Epidermal melanocyte (primary cell): ENCODE measurements around the gene DLD.
"Not testable (repeated sequence)": the region's sequence is repeated elsewhere in the genome, so short reads cannot be mapped to it uniquely, and the experiment has no call there.

Experiments used
- DNase-seq: peaks from one replicate; pipeline ENCODE4 v3.0.0; 2011; ENCODE audit warnings: low spot score; ENCODE audit not compliant: insufficient read length

Gene DLD, protein sequence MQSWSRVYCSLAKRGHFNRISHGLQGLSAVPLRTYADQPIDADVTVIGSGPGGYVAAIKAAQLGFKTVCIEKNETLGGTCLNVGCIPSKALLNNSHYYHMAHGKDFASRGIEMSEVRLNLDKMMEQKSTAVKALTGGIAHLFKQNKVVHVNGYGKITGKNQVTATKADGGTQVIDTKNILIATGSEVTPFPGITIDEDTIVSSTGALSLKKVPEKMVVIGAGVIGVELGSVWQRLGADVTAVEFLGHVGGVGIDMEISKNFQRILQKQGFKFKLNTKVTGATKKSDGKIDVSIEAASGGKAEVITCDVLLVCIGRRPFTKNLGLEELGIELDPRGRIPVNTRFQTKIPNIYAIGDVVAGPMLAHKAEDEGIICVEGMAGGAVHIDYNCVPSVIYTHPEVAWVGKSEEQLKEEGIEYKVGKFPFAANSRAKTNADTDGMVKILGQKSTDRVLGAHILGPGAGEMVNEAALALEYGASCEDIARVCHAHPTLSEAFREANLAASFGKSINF

DNA sequence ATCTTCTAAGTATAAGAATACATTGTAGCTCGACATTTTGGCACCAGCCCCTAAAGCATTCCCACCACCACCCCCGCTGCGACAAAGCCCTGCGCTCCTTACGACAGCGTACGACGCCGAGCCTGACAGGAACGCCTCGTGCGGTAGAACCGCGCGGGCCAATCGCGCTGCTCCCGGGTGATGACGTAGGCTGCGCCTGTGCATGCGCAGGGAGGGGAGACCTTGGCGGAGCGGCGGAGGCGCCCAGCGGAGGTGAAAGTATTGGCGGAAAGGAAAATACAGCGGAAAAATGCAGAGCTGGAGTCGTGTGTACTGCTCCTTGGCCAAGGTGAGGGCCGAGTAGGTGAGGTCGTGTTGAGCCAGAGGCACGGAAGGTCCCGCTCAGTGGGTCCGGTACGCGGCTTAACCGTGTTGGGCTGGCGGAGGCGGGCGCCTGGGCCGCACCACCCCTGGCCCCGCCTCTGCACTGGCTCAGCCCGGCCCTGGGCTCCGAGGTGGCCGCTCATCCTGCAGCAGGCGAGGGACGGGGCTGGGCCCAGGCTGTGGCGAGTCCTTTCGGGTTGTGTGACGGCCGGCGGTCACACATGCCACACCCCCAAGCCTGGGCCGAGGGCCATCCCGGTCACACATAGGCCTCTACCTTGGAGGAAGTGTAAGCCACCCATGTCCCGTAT is at the start of gene DLD:
Gene DLD (plus strand): TSS at position 222 of the 674 bp plus-strand sequence. CDS start 68 bp downstream, at position 290.
- peak; percentile 85 for DNase-seq

DNA sequence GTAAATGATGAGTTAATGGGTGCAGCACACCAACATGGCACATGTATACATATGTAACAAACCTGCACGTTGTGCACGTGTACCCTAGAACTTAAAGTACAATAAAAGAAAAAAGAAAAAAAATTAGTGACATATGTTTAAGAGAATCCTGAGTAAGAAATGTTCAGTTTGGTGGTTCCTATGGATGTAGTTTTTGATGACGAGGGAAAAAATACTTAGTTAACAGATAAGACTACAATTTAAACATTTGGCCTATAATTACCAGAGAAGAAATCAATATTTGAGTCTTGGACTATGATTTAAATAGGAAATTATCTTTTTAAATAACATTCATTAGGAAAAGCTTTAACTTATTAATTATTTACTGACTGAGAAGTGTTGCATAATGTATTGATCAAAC is 48.8 kb upstream of the DLD start:
- DNase-seq, result no peak

- no peak for DNase-seq
Observed at GRCh38 chr7:107843184-107843583, 47.8 kb upstream of the DLD start.

- DNase-seq, result no peak
Observed at GRCh38 chr7:107846324-107846723, 44.7 kb upstream of the DLD start.

- DNase-seq, result no peak
Observed at GRCh38 chr7:107847168-107847835, 43.7 kb upstream of the DLD start.

GRCh38 chr7:107847836-107848175 is 43.2 kb upstream of the DLD start:
- DNase-seq, result not testable (repeated sequence)

GRCh38 chr7:107848211-107848610 is 42.8 kb upstream of the DLD start:
- not testable (repeated sequence) for DNase-seq

DNA sequence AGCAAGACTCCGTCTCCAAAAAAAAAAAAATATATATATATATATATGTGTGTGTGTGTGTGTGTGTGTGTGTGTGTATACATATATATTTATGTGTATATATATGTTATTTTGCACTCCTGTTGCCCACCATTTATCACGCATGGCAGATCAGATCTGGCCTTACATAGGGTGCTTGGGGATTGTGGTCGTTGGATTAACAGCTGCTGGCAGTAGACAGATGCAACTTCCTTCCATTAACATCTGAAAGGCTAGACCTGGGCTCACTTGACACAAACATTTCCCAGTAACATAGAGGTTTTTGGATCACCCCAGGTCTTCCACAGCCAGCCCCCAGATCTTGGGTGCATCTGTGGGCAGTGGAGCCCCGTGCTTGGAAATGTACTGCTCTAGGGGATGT is 40.8 kb upstream of the DLD start:
- no peak for DNase-seq

- DNase-seq, result peak; percentile 29
Observed at GRCh38 chr7:107850643-107851042, 40.3 kb upstream of the DLD start.

DNA sequence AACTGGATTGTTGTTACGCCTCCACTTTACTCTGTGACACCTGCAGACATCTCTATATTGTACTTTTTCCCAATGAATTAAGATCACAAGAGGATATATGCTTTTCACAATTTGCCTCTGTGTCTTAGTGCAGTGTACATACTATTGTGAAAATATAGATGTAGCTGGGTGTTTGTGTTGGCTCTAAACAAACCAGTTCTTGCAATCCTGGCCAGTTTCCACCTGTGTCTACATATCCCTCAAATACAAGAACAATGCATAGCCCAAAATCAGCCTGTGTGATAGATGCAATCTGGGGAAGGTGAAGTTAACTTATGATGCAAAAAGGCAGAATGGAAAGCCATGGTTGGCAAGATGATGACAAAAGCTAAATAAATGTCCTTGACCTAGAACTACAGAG is 36.5 kb upstream of the DLD start:
- no peak for DNase-seq

- DNase-seq, result no peak
Observed at GRCh38 chr7:107854989-107855388, 36.0 kb upstream of the DLD start.

DNA sequence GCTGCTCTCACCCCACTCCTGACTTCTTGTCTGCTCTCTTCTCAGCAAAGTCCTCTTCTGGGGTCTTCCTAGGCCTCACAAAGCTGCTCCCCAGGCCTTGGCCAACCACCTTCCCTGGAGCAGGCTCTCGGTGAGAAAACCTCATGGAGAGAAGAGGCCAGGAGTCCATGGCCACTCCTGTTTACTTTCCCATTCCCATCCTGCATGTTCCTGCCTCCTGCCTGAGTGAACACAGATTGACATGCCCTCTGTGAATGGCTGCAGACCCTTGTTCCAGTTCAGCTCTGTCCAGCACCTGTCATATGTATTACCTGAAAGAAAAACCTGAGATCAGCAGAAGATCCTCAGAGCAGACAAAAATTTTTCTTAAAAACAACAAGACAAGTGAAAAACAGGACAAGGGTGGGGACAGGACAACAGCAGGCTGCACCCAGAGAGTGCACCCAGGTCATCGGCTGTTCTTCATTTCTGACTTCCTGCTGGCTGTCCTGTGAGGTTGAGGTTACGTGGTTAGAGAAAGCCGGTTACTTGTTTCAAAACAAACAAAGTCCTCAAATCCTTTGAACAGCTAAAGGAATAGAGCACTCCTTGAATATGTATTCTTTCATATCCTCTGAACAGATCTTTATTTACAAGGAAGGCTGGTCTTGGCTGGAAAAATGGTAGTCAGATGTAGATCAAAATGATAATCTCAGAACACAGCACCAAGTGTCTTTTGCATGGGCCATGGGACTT is 34.0 kb upstream of the DLD start:
- no peak for DNase-seq

DNA sequence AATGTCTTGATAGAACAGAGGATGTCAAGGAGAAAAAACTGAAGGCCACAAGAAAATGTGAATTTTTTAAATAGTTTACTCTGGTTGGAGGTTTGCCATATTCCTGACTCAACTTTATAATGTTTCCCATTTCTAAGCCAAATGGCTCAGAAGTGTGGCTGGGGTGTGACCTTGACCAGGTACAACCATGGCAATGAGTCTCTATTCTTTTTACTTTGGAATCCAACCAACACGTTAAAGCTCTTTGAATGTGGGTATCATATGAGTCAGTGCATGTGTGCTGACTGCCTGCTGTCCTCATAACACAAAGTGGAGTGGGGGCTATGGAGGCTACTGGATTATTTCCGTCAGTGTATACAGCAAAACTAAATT is 33.5 kb upstream of the DLD start:
- no peak for DNase-seq

- DNase-seq, result no peak
Observed at GRCh38 chr7:107858280-107858679, 32.7 kb upstream of the DLD start.

GRCh38 chr7:107860279-107860961 is 30.6 kb upstream of the DLD start:
- DNase-seq, result no peak

DNA sequence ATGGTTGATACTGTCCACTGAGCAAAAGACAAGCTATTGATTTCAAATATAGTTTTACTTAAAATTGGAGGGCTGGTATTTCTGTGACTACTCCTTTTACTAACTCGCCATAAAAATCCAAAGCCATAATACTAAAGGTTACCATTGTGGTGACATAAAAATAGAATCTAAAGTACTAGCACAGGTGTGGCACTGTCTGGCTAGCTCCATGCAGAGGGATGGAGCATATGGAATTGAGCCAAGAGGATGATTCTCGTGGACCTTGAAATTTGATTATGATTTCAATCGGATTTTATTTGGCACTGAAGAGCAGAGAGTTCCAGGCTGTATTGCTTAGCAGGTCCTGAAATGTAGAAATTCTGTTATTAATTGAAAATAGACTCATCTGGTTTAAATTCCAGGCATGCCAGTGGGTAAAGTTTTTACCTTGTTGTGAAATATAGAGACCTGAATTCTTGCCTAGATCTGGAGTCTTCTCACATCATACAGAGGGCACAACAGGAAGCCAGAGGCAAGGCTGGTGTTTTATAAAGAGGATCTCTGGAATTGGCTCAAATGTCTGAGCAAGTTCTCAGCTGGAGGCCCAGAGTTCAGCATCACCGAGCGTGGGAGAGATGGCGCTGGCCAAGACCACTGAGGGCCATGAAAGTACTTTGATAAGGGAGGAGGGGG is 29.9 kb upstream of the DLD start:
- no peak for DNase-seq

GRCh38 chr7:107865956-107866775 is 24.8 kb upstream of the DLD start:
- DNase-seq, result no peak

DNA sequence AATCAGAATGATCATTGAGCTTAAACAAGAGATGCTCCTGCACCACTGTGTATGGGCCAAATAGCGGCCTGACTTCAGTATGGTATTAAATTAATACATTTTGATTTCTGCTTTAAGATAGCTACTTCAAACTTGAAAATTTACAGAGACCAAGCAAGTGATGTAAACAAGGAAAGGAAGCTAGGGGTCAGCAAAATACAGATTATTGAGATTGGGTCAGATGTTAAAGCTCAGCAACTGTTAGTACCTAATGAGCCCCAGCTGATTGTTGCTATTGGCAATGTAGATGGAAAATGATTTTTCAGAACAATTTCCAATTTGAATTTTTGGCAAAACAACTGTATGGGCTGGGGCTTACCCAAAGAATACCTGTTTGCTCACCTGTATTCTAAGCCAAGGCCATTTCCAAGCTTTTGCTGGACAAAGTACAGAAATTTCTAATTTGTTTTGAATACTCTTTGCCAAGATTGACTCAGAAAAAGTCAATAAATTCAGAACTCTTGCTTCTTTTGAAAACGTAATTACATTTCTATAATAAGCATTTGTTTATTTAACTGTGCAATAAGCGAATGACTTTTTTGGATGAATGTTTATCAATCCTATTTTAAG is 23.0 kb upstream of the DLD start:
- DNase-seq, result no peak

- no peak for DNase-seq
Observed at GRCh38 chr7:107870427-107871000, 20.5 kb upstream of the DLD start.
